Erythroblast (primary cell): ENCODE results near the gene PDE3A.

Experiments used
- DNase-seq, 2 experiments: peaks; one replicate each; lab custom pipeline; 2025; lab: John Stamatoyannopoulos, UW
- GATA1 ChIP-seq: IDR thresholded peaks from 2 replicates; pipeline ENCODE4 v1.6.1; 2011; ENCODE audit warnings: low read depth, mild to moderate bottlenecking, control low read depth, low read length, moderate library complexity
- POLR2A ChIP-seq: IDR thresholded peaks from 2 replicates; pipeline ENCODE4 v1.6.1; 2011; ENCODE audit warnings: mild to moderate bottlenecking, low read length

PDE3A gene

GRCh38 chr12:20555015-20555414, 186.7 kb downstream of the PDE3A start:
- TF ChIP-seq POLR2A (no peak), GATA1 (no peak)
- no peak for DNase-seq

GRCh38 chr12:20555771-20556170, 187.4 kb downstream of the PDE3A start:
- TF ChIP-seq POLR2A, result no peak
- DNase-seq, result no peak

GRCh38 chr12:20557096-20557495, 188.8 kb downstream of the PDE3A start:
- TF ChIP-seq GATA1 (no peak), POLR2A (no peak)
- DNase-seq, result no peak

DNA sequence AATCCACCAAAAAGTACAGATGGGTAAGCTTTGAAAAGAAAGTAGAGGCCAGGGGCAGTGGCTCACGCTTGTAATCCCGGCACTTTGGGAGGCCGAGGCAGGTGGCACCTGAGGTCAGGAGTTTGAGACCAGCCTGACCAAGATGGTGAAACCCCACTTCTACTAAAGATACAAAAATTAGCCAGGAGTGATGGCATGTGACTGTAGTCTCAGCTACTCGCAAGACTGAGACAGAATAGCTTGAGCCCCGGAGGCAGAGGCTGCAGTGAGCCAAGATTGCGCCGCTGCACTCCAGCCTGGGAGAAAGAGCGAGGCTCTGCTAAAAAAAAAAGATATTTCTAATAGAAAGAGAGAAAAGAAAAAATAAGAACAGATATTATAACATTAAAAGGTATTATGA, 192.6 kb downstream of the PDE3A start:
- TF ChIP-seq POLR2A (no peak), GATA1 (no peak)
- DNase-seq, result no peak

- no peak for TF ChIP-seq POLR2A
- TF ChIP-seq GATA1, result no peak
Measured at GRCh38 chr12:20561871-20562270, 193.5 kb downstream of the PDE3A start.

DNA sequence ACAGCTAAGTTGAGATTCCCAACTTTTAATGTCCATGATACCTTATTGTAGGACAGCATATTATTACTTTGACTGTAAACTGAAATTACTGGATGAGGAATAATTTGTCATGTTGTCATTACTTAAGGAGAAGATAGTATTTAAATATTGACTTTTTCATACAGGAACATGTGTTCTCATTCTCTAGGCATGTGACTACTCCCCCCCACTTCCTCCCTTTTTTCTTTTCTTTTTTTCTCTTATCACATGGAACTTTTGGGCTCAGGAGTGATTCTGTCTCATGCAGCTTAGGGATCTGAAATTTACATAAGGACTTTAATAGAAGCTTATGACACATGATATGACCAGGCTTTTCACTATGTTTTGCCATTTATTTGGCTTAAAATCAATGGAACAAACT, 199.1 kb downstream of the PDE3A start:
- DNase-seq, result no peak
- no peak for TF ChIP-seq GATA1
- TF ChIP-seq POLR2A, result no peak

More at GRCh38 chr12:20561871-20562270, 193.5 kb downstream of the PDE3A start:
- DNase-seq, result no peak

GRCh38 chr12:20572451-20572850, 204.1 kb downstream of the PDE3A start:
- no peak for DNase-seq
- TF ChIP-seq POLR2A (no peak), GATA1 (no peak)

- TF ChIP-seq GATA1 (no peak), POLR2A (no peak)
- DNase-seq, result no peak
Measured at GRCh38 chr12:20576528-20576927, 208.2 kb downstream of the PDE3A start.

- no peak for DNase-seq
- TF ChIP-seq GATA1 (no peak), POLR2A (no peak)
Measured at GRCh38 chr12:20577054-20577453, 208.7 kb downstream of the PDE3A start.

DNA sequence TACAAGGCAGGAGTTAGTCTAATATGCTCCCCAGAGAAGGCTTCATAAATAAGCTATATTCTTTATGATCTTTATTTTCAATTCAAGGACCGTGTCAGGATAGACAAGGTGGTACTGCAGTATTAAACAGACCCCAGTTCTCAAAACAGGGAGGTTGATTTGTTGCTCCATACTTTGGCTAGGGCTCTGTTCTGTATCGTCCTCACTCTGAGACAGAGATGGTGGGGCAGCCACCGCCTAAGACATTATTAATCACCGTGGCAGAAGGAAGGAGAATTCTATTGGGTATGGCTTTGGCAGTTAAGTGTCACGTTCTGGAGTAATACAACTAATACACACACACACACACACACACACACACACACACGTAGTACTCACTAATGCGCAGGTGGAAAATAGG, 209.8 kb downstream of the PDE3A start:
- DNase-seq, result no peak
- no peak for TF ChIP-seq GATA1
- no peak for TF ChIP-seq POLR2A

DNA sequence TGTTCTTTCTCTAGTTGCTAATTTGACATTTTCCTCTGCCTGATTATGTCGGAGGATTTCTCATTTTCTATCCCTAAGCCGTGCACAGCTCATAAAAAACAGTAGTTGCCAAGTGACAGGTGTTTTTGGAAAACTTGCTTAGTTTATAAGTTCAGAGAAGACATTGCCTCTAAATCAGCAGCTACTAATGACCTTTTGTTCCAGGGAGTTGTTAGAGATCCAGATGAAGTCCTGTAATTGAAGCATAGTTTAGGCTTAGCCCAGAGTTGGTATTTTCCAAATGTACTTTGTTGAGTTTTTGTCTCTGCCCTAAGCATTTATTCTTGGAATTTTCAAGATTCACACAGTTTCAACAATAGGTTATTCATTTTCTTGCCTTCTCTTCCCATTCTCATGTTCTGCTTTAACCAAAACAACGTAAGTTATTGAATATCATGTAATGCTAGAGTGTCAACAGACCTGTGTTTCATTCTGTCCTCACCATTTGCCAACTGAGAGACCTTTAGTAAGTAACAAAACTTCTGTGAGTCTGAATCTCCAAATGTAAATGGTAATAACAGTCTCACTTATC, 216.8 kb downstream of the PDE3A start:
- DNase-seq, result no peak
- TF ChIP-seq GATA1 (no peak), POLR2A (no peak)

DNA sequence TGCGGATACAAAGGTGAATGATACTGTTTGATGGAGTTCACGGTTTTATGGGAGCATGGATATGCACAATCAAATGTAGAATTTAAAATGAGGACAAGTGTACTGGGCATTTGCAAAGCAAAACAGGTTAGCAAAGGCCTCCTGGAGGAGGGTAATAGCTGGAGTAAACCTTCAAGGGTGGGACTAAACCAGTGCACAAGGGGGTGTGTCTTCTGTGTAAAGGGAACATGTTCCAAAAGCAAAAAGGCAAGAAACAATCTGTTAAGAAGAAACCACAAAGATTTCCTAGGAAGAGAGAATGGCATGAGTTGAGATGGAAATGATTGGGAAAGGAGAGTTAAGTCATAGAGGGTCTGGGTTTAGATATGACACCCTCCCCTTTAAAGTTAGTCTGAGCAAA, 217.6 kb downstream of the PDE3A start:
- TF ChIP-seq POLR2A, result no peak
- TF ChIP-seq GATA1, result no peak
- no peak for DNase-seq

- no peak for TF ChIP-seq GATA1
- TF ChIP-seq POLR2A, result no peak
- DNase-seq, result no peak
Measured at GRCh38 chr12:20588042-20588441, 219.7 kb downstream of the PDE3A start.

GRCh38 chr12:20590570-20590969, 222.2 kb downstream of the PDE3A start:
- TF ChIP-seq GATA1, result no peak
- no peak for TF ChIP-seq POLR2A
- no peak for DNase-seq

DNA sequence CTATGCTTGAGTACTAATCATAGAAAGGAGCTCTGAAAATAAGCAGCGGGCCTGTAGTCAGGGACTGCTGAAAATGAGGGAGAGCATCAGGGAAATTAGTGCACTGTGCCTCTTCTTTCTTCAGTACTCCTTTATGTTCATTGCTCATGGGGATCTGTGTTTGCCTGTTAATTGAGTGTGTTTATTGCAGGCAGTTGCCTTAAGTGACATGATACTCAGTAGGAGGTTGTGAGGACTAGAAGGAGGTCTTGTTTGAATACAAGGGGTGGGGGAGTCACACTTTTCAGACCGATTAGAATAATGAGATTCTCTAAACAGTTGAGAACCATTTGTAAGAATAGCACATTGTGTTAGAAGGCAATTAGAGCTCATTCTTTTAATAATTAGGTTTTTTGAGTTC, 224.2 kb downstream of the PDE3A start:
- no peak for DNase-seq
- TF ChIP-seq GATA1 (no peak), POLR2A (no peak)
